Measurements from ENCODE around the gene PAX3. TPM values are rescaled to one million over a fixed set of nuclear protein-coding genes. Genes with fewer than 3 reads are reported as not detected.

Gene PAX3
- total and polyA plus RNA-seq, 2 of the 13 experiments (the other 11 are each of a cell fraction or from before 2014, with no cell fraction given) = 0.07 TPM; not detected in 1

DNA sequence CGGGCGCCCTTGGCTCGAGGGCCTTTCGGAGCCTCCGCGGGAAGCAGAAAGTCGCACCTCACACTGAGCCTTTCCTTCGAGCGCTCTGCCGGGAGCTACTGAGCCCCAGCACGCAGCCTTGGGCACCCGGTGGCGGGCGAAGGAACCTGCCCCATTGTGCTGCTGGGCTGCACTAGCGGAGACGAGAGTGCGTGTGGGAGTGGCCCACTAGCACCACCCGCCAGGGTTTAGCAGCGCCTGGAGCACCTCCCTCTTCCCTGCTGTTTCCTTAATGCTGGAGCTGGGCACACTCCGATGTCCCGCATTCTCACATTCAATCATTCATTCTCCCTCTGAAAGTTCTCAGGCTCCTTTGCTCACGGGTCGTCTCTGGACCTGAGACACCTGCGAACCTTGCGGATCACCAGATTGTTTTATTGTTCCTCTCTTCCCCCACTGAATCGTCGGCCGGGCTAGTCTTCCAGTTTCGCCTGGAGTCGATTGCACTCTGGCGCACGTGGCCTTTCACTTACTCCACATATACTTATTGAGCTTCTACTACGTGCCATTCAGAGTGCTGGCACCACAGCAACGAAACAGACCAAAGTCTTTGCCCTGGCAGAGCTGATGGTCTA lies 8.5 kb upstream of the PAX3 start:
- WGBS (ENCODE audit: low lambda C conversion rate) = 28% methylated on average over 30 of the region's 34 CpGs
- no peak overlapping the region for H3K9ac ChIP-seq (ENCODE audit: insufficient read depth, low read depth, low read length)
- H3K4me2 ChIP-seq (ENCODE audit: low read depth, low read length) = no peak overlapping the region
- no peaks in the 10 kb centered on the region for H3K9me3 ChIP-seq (ENCODE audit: low read length)
- TF ChIP-seq NFIB (CRISPR knock-in tag; IDR thresholded peaks at IDR 0.05; ENCODE audit: borderline replicate concordance) (no peak), ZNF615 (CRISPR knock-in tag; IDR thresholded peaks at IDR 0.05; ENCODE audit: borderline replicate concordance) (no peak), EP300 (IDR thresholded peaks at IDR 0.05; ENCODE audit: low read depth in 2 of 2, low read length in 2 of 2) (no peak), EP300 (CRISPR knock-in tag; IDR thresholded peaks at IDR 0.05; ENCODE audit: borderline replicate concordance) (no peak), RORA (CRISPR knock-in tag; IDR thresholded peaks at IDR 0.05) (no peak), ZNF619 (CRISPR knock-in tag; IDR thresholded peaks at IDR 0.05) (no peak), MIER3 (CRISPR knock-in tag; IDR thresholded peaks at IDR 0.05; ENCODE audit: borderline replicate concordance) (no peak), ZBTB3 (CRISPR knock-in tag; IDR thresholded peaks at IDR 0.05; ENCODE audit: borderline replicate concordance, low read depth) (no peak), HOXA7 (CRISPR knock-in tag; IDR thresholded peaks at IDR 0.05) (no peak), THAP11 (CRISPR knock-in tag; IDR thresholded peaks at IDR 0.05) (no peak), MLLT10 (CRISPR knock-in tag; IDR thresholded peaks at IDR 0.05) (no peak), HNRNPH1 (optimal IDR thresholded peaks at IDR 0.05; ENCODE audit: low read depth, low read length) (no peak), YY1 (IDR thresholded peaks at IDR 0.05; ENCODE audit: insufficient read depth, insufficient replicate concordance, low read depth, low read length) (no peak), HNRNPLL (IDR thresholded peaks at IDR 0.05; ENCODE audit: low read depth, low read length, poor library complexity, severe bottlenecking) (no peak), SIX4 (CRISPR knock-in tag; IDR thresholded peaks at IDR 0.05) (no peak)
- TF ChIP-seq, protein P1, sequence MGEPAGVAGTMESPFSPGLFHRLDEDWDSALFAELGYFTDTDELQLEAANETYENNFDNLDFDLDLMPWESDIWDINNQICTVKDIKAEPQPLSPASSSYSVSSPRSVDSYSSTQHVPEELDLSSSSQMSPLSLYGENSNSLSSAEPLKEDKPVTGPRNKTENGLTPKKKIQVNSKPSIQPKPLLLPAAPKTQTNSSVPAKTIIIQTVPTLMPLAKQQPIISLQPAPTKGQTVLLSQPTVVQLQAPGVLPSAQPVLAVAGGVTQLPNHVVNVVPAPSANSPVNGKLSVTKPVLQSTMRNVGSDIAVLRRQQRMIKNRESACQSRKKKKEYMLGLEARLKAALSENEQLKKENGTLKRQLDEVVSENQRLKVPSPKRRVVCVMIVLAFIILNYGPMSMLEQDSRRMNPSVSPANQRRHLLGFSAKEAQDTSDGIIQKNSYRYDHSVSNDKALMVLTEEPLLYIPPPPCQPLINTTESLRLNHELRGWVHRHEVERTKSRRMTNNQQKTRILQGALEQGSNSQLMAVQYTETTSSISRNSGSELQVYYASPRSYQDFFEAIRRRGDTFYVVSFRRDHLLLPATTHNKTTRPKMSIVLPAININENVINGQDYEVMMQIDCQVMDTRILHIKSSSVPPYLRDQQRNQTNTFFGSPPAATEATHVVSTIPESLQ (CRISPR knock-in tag; conservative IDR thresholded peaks at IDR 0.05) = no peak
- TF ChIP-seq, protein P2, sequence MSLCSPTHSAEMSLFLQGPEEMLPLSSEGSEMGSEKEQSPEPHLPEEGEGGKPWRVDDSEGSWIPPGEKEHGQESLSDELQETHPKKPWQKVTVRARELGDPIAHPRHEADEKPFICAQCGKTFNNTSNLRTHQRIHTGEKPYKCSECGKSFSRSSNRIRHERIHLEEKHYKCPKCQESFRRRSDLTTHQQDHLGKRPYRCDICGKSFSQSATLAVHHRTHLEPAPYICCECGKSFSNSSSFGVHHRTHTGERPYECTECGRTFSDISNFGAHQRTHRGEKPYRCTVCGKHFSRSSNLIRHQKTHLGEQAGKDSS (CRISPR knock-in tag; IDR thresholded peaks at IDR 0.05; ENCODE audit: borderline replicate concordance, low read depth) = no peak
- TF ChIP-seq, protein P3, sequence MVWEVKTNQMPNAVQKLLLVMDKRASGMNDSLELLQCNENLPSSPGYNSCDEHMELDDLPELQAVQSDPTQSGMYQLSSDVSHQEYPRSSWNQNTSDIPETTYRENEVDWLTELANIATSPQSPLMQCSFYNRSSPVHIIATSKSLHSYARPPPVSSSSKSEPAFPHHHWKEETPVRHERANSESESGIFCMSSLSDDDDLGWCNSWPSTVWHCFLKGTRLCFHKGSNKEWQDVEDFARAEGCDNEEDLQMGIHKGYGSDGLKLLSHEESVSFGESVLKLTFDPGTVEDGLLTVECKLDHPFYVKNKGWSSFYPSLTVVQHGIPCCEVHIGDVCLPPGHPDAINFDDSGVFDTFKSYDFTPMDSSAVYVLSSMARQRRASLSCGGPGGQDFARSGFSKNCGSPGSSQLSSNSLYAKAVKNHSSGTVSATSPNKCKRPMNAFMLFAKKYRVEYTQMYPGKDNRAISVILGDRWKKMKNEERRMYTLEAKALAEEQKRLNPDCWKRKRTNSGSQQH (CRISPR knock-in tag; IDR thresholded peaks at IDR 0.05; ENCODE audit: low read depth) = no peak
- TF ChIP-seq, protein P4, sequence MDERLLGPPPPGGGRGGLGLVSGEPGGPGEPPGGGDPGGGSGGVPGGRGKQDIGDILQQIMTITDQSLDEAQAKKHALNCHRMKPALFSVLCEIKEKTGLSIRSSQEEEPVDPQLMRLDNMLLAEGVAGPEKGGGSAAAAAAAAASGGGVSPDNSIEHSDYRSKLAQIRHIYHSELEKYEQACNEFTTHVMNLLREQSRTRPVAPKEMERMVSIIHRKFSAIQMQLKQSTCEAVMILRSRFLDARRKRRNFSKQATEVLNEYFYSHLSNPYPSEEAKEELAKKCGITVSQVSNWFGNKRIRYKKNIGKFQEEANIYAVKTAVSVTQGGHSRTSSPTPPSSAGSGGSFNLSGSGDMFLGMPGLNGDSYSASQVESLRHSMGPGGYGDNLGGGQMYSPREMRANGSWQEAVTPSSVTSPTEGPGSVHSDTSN (CRISPR knock-in tag; IDR thresholded peaks at IDR 0.05) = no peak
- TF ChIP-seq, protein P5, sequence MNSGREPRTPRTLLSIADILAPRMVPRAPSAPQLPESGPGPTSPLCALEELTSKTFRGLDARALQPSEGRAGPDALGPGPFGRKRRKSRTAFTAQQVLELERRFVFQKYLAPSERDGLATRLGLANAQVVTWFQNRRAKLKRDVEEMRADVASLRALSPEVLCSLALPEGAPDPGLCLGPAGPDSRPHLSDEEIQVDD (CRISPR knock-in tag; IDR thresholded peaks at IDR 0.05; ENCODE audit: borderline replicate concordance) = no peak
- BruUV-seq (replicated peaks) = no TSS peak
- POLR2A ChIA-PET = no interaction called here
- no peak overlapping the region for H3K4me3 ChIP-seq (replicated peaks in 1 of 3; ENCODE audit: insufficient read depth in 1 of 3, low read depth in 2 of 3, low read length in 3 of 3)
- no peak overlapping the region for H3K27ac ChIP-seq (ENCODE audit: extremely low read length, insufficient read depth, low read length)
- in situ Hi-C loops (cut with HindIII; ENCODE audit: extremely low pct_ligation_motif_present, low pct_unique_long_range_greater_than_20kb) (no loop called here), intact Hi-C loops (cut with micrococcal nuclease; ENCODE audit: unreplicated experiment) (no loop called here)
- peaks cover 16% of the 10 kb centered on the region for H3K4me1 ChIP-seq (ENCODE audit: insufficient read depth, low read length)
- H3K27me3 ChIP-seq (ENCODE audit: control insufficient read depth in 1 of 2, insufficient read depth in 2 of 2, low read length in 2 of 2) = peaks cover 25 to 98% of the 10 kb centered on the region in 2 experiments
- no peaks in the 10 kb centered on the region for H3K79me2 ChIP-seq (ENCODE audit: insufficient read depth, low read length)
- no peak overlapping the region for H2AFZ ChIP-seq (ENCODE audit: low read length)
- no peaks in the 10 kb centered on the region for H3K36me3 ChIP-seq (replicated peaks in 1 of 2; ENCODE audit: control insufficient read depth in 1 of 2, insufficient read depth in 2 of 2, low read length in 2 of 2)
- no peaks in the 10 kb centered on the region for H4K20me1 ChIP-seq (ENCODE audit: insufficient read depth, low read length)
- DNase-seq (ENCODE audit: low spot score) (no peak), FAIRE-seq (no peak), ATAC-seq (peak; percentile 31)
- CTCF ChIA-PET (ENCODE audit: low intra/inter-chr PET ratio, low total read pairs) = no interaction called here
